HepG2 (cell line): ENCODE data around the gene LSMEM2. TPM values are rescaled to one million over a fixed set of nuclear protein-coding genes. Genes with fewer than 3 reads are reported as not detected.

Experiments used
- BCL6 ChIP-seq: IDR thresholded peaks from 2 replicates; pipeline ENCODE4 v1.6.1; 2016; ENCODE audit warnings: missing genetic modification reagents, missing compliant biosample characterization
- GATAD2A ChIP-seq: IDR thresholded peaks from 2 replicates; pipeline ENCODE4 v1.6.1; 2016
- MAZ ChIP-seq, 2 experiments: sonication (generic) in 1 of 2; formaldehyde crosslinking in 1 of 2; IDR thresholded peaks; 2 replicates each; pipeline versions ENCODE4 v1.5.0 to v1.6.1; 2012 to 2020; ENCODE audit warnings: low read depth in 2 of 2, mild to moderate bottlenecking in 2 of 2, borderline replicate concordance in 1 of 2, improper control_type of control experiment in 1 of 2, low read length in 1 of 2, missing genetic modification reagents in 1 of 2, moderate library complexity in 1 of 2
- ZNF180 ChIP-seq: sonication (generic); formaldehyde crosslinking; IDR thresholded peaks from 2 replicates; pipeline ENCODE4 v1.4.0; 2020; ENCODE audit warnings: low read depth, missing genetic modification reagents, borderline replicate concordance
- polyA plus RNA-seq, 8 experiments: library from polyadenylated mRNA; depleted of rRNA in 3 of 8; stranded (reverse) in 7 of 8; unstranded in 1 of 8; fragments of >200 nt; fragmentation: Illumina TruSeq in 4 of 8; extraction: Trizol in 4 of 8; gene quantifications; 2 replicates each; pipeline versions ENCODE4 v1.2.1 to v1.2.3, GENCODE V29; 2011 to 2016; ENCODE audit warnings: low read depth in 4 of 8, missing spikeins in 1 of 8, mixed read lengths in 1 of 8; ENCODE audit not compliant: insufficient read depth in 1 of 8
- total RNA-seq, 5 experiments: library from RNA; depleted of rRNA; stranded (reverse); fragments of >200 nt; fragmentation: Illumina TruSeq; extraction: Trizol; gene quantifications; 2 replicates each; pipeline ENCODE4 v1.2.3, GENCODE V29; 2016; ENCODE audit warnings: low read depth in 1 of 5
- TF ChIP-seq, protein P1 (sequence below): IDR thresholded peaks from 2 replicates; pipeline ENCODE4 v1.6.1; 2016; ENCODE audit warnings: low read depth, missing genetic modification reagents, missing compliant biosample characterization
- TF ChIP-seq, protein P2 (sequence below): sonication (generic); formaldehyde crosslinking; IDR thresholded peaks from 2 replicates; pipeline ENCODE4 v1.4.0; 2020; ENCODE audit warnings: mild to moderate bottlenecking, missing genetic modification reagents
- TF ChIP-seq, protein P3 (sequence below): sonication (generic); formaldehyde crosslinking; IDR thresholded peaks from 2 replicates; pipeline ENCODE4 v1.9.0; 2021; ENCODE audit warnings: missing genetic modification reagents, borderline replicate concordance
- TF ChIP-seq, protein P4 (sequence below): sonication (generic); formaldehyde crosslinking; IDR thresholded peaks from one replicate; pipeline ENCODE4 v1.5.1; 2020; ENCODE audit warnings: mild to moderate bottlenecking, missing genetic modification reagents; ENCODE audit errors: not compliant biosample characterization
- TF ChIP-seq, protein P5 (sequence below): IDR thresholded peaks from 2 replicates; pipeline ENCODE4 v1.6.1; 2018; ENCODE audit warnings: missing genetic modification reagents

The LSMEM2 gene
- total and polyA plus RNA-seq, 2 of the 13 experiments (the other 11 are each of a cell fraction or from before 2014, with no cell fraction given) = 0.07 to 0.41 TPM

DNA sequence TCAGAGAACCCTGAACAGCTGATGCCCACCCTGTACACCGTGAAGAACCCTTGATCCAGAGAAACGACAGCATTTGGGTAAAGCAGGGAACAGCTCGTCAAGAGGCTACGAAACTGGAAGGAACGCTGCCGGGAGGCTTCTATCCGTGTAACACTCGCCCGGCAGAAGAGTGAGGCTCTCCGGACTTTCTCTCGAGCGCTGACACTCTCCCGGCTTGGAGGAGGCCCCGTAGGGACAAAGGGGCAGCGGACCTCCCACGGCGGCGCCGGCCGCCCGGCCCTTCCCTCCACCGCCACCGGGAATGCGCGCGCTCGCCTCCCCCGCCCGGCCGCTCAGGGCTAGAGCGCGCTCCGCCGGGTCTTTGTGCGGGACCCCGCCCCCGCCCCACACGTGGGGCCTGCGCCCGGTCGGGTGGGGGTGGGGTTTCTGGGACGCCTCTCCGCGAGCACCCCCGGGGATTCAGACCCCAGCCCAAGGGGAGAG lies 42.0 kb downstream of the LSMEM2 start (continued):
- TF ChIP-seq GATAD2A (CRISPR knock-in tag) (peak; percentile 21; the same call in 1 of the 2 replicates), MAZ (IDR thresholded peaks at IDR 0.05; ENCODE audit: borderline replicate concordance, low read depth, low read length) (peak; percentile 77), MAZ (CRISPR knock-in tag; IDR thresholded peaks at IDR 0.05; ENCODE audit: low read depth) (peak; percentile 89; the same call in 1 of the 2 replicates), ZNF180 (no peak), BCL6 (CRISPR knock-in tag) (peak; percentile 11; the same call in 1 of the 2 replicates)
- TF ChIP-seq, protein P1, sequence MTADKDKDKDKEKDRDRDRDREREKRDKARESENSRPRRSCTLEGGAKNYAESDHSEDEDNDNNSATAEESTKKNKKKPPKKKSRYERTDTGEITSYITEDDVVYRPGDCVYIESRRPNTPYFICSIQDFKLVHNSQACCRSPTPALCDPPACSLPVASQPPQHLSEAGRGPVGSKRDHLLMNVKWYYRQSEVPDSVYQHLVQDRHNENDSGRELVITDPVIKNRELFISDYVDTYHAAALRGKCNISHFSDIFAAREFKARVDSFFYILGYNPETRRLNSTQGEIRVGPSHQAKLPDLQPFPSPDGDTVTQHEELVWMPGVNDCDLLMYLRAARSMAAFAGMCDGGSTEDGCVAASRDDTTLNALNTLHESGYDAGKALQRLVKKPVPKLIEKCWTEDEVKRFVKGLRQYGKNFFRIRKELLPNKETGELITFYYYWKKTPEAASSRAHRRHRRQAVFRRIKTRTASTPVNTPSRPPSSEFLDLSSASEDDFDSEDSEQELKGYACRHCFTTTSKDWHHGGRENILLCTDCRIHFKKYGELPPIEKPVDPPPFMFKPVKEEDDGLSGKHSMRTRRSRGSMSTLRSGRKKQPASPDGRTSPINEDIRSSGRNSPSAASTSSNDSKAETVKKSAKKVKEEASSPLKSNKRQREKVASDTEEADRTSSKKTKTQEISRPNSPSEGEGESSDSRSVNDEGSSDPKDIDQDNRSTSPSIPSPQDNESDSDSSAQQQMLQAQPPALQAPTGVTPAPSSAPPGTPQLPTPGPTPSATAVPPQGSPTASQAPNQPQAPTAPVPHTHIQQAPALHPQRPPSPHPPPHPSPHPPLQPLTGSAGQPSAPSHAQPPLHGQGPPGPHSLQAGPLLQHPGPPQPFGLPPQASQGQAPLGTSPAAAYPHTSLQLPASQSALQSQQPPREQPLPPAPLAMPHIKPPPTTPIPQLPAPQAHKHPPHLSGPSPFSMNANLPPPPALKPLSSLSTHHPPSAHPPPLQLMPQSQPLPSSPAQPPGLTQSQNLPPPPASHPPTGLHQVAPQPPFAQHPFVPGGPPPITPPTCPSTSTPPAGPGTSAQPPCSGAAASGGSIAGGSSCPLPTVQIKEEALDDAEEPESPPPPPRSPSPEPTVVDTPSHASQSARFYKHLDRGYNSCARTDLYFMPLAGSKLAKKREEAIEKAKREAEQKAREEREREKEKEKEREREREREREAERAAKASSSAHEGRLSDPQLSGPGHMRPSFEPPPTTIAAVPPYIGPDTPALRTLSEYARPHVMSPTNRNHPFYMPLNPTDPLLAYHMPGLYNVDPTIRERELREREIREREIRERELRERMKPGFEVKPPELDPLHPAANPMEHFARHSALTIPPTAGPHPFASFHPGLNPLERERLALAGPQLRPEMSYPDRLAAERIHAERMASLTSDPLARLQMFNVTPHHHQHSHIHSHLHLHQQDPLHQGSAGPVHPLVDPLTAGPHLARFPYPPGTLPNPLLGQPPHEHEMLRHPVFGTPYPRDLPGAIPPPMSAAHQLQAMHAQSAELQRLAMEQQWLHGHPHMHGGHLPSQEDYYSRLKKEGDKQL = 0 out of 2 replicates have a peak, but pooled peaks have one; percentile 13
- TF ChIP-seq, protein P2, sequence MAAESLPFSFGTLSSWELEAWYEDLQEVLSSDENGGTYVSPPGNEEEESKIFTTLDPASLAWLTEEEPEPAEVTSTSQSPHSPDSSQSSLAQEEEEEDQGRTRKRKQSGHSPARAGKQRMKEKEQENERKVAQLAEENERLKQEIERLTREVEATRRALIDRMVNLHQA (CRISPR knock-in tag) = no peak
- TF ChIP-seq, protein P3, sequence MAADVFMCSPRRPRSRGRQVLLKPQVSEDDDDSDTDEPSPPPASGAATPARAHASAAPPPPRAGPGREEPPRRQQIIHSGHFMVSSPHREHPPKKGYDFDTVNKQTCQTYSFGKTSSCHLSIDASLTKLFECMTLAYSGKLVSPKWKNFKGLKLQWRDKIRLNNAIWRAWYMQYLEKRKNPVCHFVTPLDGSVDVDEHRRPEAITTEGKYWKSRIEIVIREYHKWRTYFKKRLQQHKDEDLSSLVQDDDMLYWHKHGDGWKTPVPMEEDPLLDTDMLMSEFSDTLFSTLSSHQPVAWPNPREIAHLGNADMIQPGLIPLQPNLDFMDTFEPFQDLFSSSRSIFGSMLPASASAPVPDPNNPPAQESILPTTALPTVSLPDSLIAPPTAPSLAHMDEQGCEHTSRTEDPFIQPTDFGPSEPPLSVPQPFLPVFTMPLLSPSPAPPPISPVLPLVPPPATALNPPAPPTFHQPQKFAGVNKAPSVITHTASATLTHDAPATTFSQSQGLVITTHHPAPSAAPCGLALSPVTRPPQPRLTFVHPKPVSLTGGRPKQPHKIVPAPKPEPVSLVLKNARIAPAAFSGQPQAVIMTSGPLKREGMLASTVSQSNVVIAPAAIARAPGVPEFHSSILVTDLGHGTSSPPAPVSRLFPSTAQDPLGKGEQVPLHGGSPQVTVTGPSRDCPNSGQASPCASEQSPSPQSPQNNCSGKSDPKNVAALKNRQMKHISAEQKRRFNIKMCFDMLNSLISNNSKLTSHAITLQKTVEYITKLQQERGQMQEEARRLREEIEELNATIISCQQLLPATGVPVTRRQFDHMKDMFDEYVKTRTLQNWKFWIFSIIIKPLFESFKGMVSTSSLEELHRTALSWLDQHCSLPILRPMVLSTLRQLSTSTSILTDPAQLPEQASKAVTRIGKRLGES (CRISPR knock-in tag) = 0 out of 2 replicates have a peak, but pooled peaks have one; percentile 4
- TF ChIP-seq, protein P4, sequence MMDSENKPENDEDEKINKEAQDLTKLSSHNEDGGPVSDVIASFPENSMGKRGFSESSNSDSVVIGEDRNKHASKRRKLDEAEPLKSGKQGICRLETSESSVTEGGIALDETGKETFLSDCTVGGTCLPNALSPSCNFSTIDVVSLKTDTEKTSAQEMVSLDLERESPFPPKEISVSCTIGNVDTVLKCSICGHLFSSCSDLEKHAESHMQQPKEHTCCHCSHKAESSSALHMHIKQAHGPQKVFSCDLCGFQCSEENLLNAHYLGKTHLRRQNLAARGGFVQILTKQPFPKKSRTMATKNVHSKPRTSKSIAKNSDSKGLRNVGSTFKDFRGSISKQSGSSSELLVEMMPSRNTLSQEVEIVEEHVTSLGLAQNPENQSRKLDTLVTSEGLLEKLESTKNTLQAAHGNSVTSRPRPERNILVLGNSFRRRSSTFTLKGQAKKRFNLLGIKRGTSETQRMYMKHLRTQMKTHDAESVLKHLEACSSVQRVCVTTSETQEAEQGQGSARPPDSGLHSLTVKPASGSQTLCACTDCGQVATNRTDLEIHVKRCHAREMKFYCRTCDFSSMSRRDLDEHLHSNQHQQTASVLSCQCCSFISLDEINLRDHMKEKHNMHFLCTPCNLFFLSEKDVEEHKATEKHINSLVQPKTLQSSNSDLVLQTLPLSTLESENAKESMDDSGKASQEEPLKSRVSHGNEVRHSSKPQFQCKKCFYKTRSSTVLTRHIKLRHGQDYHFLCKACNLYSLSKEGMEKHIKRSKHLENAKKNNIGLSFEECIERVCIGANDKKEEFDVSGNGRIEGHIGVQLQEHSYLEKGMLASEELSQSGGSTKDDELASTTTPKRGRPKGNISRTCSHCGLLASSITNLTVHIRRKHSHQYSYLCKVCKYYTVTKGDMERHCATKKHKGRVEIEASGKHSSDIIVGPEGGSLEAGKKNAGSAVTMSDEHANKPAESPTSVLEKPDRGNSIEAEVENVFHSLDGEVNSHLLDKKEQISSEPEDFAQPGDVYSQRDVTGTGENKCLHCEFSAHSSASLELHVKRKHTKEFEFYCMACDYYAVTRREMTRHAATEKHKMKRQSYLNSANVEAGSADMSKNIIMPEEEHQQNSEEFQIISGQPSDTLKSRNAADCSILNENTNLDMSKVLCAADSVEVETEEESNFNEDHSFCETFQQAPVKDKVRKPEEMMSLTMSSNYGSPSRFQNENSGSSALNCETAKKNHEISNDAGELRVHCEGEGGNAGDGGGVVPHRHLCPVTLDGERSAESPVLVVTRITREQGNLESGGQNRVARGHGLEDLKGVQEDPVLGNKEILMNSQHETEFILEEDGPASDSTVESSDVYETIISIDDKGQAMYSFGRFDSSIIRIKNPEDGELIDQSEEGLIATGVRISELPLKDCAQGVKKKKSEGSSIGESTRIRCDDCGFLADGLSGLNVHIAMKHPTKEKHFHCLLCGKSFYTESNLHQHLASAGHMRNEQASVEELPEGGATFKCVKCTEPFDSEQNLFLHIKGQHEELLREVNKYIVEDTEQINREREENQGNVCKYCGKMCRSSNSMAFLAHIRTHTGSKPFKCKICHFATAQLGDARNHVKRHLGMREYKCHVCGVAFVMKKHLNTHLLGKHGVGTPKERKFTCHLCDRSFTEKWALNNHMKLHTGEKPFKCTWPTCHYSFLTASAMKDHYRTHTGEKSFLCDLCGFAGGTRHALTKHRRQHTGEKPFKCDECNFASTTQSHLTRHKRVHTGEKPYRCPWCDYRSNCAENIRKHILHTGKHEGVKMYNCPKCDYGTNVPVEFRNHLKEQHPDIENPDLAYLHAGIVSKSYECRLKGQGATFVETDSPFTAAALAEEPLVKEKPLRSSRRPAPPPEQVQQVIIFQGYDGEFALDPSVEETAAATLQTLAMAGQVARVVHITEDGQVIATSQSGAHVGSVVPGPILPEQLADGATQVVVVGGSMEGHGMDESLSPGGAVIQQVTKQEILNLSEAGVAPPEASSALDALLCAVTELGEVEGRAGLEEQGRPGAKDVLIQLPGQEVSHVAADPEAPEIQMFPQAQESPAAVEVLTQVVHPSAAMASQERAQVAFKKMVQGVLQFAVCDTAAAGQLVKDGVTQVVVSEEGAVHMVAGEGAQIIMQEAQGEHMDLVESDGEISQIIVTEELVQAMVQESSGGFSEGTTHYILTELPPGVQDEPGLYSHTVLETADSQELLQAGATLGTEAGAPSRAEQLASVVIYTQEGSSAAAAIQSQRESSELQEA (CRISPR knock-in tag) = no peak
- TF ChIP-seq, protein P5, sequence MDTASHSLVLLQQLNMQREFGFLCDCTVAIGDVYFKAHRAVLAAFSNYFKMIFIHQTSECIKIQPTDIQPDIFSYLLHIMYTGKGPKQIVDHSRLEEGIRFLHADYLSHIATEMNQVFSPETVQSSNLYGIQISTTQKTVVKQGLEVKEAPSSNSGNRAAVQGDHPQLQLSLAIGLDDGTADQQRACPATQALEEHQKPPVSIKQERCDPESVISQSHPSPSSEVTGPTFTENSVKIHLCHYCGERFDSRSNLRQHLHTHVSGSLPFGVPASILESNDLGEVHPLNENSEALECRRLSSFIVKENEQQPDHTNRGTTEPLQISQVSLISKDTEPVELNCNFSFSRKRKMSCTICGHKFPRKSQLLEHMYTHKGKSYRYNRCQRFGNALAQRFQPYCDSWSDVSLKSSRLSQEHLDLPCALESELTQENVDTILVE = no peak
